ENCODE data around the gene TRIM2.

Gene TRIM2

GRCh38 chr4:153204247-153204671 is at the start of gene TRIM2:
Gene TRIM2 (plus strand): TSS chr4:153204443. CDS start chr4:153204531, 88 bp downstream.
- no peak for TF ChIP-seq CTCF (IDR thresholded peaks at IDR 0.05; ENCODE audit: low read depth, low read length, missing control alignments)
- no peak for DNase-seq (ENCODE audit: extremely low read depth, low read depth)
- 0 out of 2 replicates have a peak within 1 kb of the TSS, but pooled peaks have one; percentile 1 for H3K4me3 ChIP-seq (replicated peaks; ENCODE audit: low read depth, low read length)

- H3K4me3 ChIP-seq (replicated peaks; ENCODE audit: low read depth, low read length), result no peak overlapping the region
Observed at GRCh38 chr4:153155686-153156085, 48.6 kb upstream of the TRIM2 start.

GRCh38 chr4:153156263-153156662 is 48.0 kb upstream of the TRIM2 start:
- no peak for TF ChIP-seq CTCF (IDR thresholded peaks at IDR 0.05; ENCODE audit: low read depth, low read length, missing control alignments)
- no peak for DNase-seq (ENCODE audit: extremely low read depth, low read depth)
- no peak overlapping the region for H3K4me3 ChIP-seq (replicated peaks; ENCODE audit: low read depth, low read length)

More at GRCh38 chr4:153155686-153156085, 48.6 kb upstream of the TRIM2 start:
- DNase-seq (ENCODE audit: extremely low read depth, low read depth), result no peak
- no peak for TF ChIP-seq CTCF (IDR thresholded peaks at IDR 0.05; ENCODE audit: low read depth, low read length, missing control alignments)

- TF ChIP-seq CTCF (IDR thresholded peaks at IDR 0.05; ENCODE audit: low read depth, low read length, missing control alignments), result no peak
- no peak for DNase-seq (ENCODE audit: extremely low read depth, low read depth)
- H3K4me3 ChIP-seq (replicated peaks; ENCODE audit: low read depth, low read length), result no peak overlapping the region
Observed at GRCh38 chr4:153156721-153157120, 47.5 kb upstream of the TRIM2 start.

- no peak overlapping the region for H3K4me3 ChIP-seq (replicated peaks; ENCODE audit: low read depth, low read length)
- DNase-seq (ENCODE audit: extremely low read depth, low read depth), result no peak
- no peak for TF ChIP-seq CTCF (IDR thresholded peaks at IDR 0.05; ENCODE audit: low read depth, low read length, missing control alignments)
Observed at GRCh38 chr4:153159016-153159415, 45.2 kb upstream of the TRIM2 start.

- TF ChIP-seq CTCF (IDR thresholded peaks at IDR 0.05; ENCODE audit: low read depth, low read length, missing control alignments), result no peak
- DNase-seq (ENCODE audit: extremely low read depth, low read depth), result no peak
- H3K4me3 ChIP-seq (replicated peaks; ENCODE audit: low read depth, low read length), result no peak overlapping the region
Observed at GRCh38 chr4:153159728-153160221, 44.5 kb upstream of the TRIM2 start.

GRCh38 chr4:153160821-153161220 is 43.4 kb upstream of the TRIM2 start:
- H3K4me3 ChIP-seq (replicated peaks; ENCODE audit: low read depth, low read length), result no peak overlapping the region
- TF ChIP-seq CTCF (IDR thresholded peaks at IDR 0.05; ENCODE audit: low read depth, low read length, missing control alignments), result no peak
- no peak for DNase-seq (ENCODE audit: extremely low read depth, low read depth)

All from HFF-Myc (cell line).